ENCODE measurements around the gene SPCS2. TPM values are rescaled to one million over a fixed set of nuclear protein-coding genes. Genes with fewer than 3 reads are reported as not detected.

SPCS2 gene
- total and polyA plus RNA-seq, 10 donors: 33.4 to 136 (median 115) TPM

- no peak overlapping the region for H3K4me3 ChIP-seq
- peaks cover 0 to 81% (median 43%) of the 10 kb centered on the region in 6 donors for H3K36me3 ChIP-seq
- no peaks in the 10 kb centered on the region for H3K9me3 ChIP-seq
- intact Hi-C loops (cut with DNase I; ENCODE audit: low total_unique reads): loop anchor here (10.0 kb wide), 1 partner anchor 309 kb away; the partner anchor contains the start of gene TPBGL
- no peak overlapping the region for H3K27ac ChIP-seq
- peaks cover 0 to 2% (median 0%) of the 10 kb centered on the region in 6 donors for H3K4me1 ChIP-seq
- WGBS, 5 donors: 63 to 89% (median 75%) methylated on average over 1 to 2 of the region's 2 CpGs
- DNase-seq: no peak
- no peaks in the 10 kb centered on the region for H3K27me3 ChIP-seq (replicated peaks in 1 of 7)
- TF ChIP-seq CTCF (IDR thresholded peaks at IDR 0.05 in 8 of 11, conservative IDR thresholded peaks at IDR 0.05 in 3 of 11) (no peak), POLR2A (IDR thresholded peaks at IDR 0.05) (no peak), POLR2AphosphoS5 (IDR thresholded peaks at IDR 0.05) (no peak)
Measured at GRCh38 chr11:74936087-74936486, 13.0 kb upstream of the SPCS2 start.

DNA sequence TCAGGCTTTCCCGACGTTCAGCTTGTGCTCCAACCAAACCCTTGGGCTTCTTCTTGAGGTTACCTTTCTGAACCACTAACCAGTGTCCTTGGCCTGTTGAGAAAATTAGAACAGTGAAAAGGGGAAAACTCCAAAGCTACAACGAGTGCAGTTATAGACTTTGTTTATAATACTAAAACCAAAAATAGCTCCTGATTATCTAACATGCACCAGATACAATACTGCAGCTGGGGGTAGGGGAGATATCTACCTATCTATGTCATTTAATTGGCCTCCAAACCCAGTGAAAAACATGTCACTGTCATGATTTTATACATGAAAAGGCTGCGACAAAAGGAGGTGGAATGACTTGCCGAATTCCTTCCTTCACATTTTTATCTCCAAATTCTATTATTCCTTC is 12.1 kb upstream of the SPCS2 start:
- Histone ChIP-seq H3K9me3 (no peaks in the 10 kb centered on the region), H3K27ac (no peak overlapping the region), H3K4me3 (no peak overlapping the region), H3K27me3 (replicated peaks in 1 of 7) (no peaks in the 10 kb centered on the region), H3K36me3 (peaks cover 0 to 86% (median 44%) of the 10 kb centered on the region in 6 donors), H3K4me1 (peaks cover 0 to 3% (median 0%) of the 10 kb centered on the region in 6 donors)
- 89 to 92% (median 91%) methylated on average over 5 of the region's 5 CpGs for WGBS, 5 donors
- no peak for DNase-seq
- TF ChIP-seq POLR2A (IDR thresholded peaks at IDR 0.05) (no peak), POLR2AphosphoS5 (IDR thresholded peaks at IDR 0.05) (no peak), CTCF (IDR thresholded peaks at IDR 0.05 in 8 of 11, conservative IDR thresholded peaks at IDR 0.05 in 3 of 11) (no peak)
- intact Hi-C loops (cut with DNase I; ENCODE audit: low total_unique reads): loop anchor here (10.0 kb wide), 1 partner anchor 308 kb away; the partner anchor contains the start of gene TPBGL

DNA sequence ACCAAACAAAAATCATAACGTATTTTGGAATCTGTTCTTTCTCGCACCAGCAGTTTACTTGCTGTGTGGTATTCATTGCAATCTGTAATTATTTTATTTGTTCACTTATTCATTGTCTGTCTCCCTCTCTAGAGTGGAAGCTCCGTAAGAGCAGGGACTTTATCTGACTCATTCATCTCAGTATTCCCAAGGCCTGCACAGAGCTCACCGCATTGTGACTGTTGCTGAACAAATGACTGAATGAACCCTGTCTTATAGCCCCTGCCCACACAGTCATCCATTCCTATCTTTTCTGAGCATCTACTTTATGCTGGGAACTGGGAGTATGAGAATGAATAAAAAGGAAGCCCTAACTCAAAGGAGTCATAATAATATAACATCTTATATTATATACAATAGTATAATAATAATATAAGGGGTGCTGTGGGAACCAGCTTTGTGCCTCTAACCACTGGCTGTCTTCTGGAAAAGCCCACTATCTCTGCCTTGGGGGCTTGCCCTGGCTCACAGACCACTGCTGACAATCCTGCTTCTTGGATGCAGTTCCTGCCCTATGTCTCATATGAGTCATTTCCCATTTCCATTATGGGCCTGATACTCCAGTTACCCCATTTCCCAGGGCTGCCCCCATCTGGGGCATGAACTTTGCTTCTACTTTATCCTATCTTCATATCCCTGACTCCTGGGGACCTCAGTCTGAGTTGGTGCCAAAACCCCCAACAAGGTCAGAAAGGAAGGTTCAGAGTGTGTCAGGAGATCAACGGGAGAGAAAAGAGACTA is 11.2 kb upstream of the SPCS2 start:
- H3K36me3 ChIP-seq: peaks cover 0 to 85% (median 43%) of the 10 kb centered on the region in 6 donors
- no peak overlapping the region for H3K27ac ChIP-seq
- no peaks in the 10 kb centered on the region for H3K9me3 ChIP-seq
- intact Hi-C loops (cut with DNase I; ENCODE audit: low total_unique reads): loop anchor here (10.0 kb wide), 1 partner anchor 307 kb away; the partner anchor contains the start of gene TPBGL
- H3K4me1 ChIP-seq: peaks cover 0 to 8% (median 0%) of the 10 kb centered on the region in 6 donors
- no peak for DNase-seq
- H3K27me3 ChIP-seq (replicated peaks in 1 of 7): no peaks in the 10 kb centered on the region
- H3K4me3 ChIP-seq: no peak overlapping the region
- no peak for TF ChIP-seq POLR2AphosphoS5 (IDR thresholded peaks at IDR 0.05)
- TF ChIP-seq POLR2A (IDR thresholded peaks at IDR 0.05): no peak
- TF ChIP-seq CTCF (IDR thresholded peaks at IDR 0.05 in 8 of 11, conservative IDR thresholded peaks at IDR 0.05 in 3 of 11): no peak
- 89 to 94% (median 90%) methylated on average over 5 of the region's 5 CpGs for WGBS, 5 donors

GRCh38 chr11:74941492-74941891 is 7.6 kb upstream of the SPCS2 start:
- Histone ChIP-seq H3K27me3 (replicated peaks in 1 of 7) (no peaks in the 10 kb centered on the region), H3K27ac (no peak overlapping the region), H3K4me1 (peaks cover 0 to 8% (median 0%) of the 10 kb centered on the region in 6 donors), H3K9me3 (no peaks in the 10 kb centered on the region), H3K36me3 (peaks cover 0 to 63% (median 21%) of the 10 kb centered on the region in 6 donors), H3K4me3 (no peak overlapping the region)
- intact Hi-C loops (cut with DNase I; ENCODE audit: low total_unique reads): no loop called here
- TF ChIP-seq POLR2AphosphoS5 (IDR thresholded peaks at IDR 0.05): no peak
- no peak for TF ChIP-seq POLR2A (IDR thresholded peaks at IDR 0.05)
- TF ChIP-seq CTCF (IDR thresholded peaks at IDR 0.05 in 8 of 11, conservative IDR thresholded peaks at IDR 0.05 in 3 of 11): no peak
- DNase-seq: no peak
